GM21381 (cell line): Measurements from ENCODE around the gene CDH13.

Source experiments
- ATAC-seq: cut with Tn5 transposase; IDR thresholded peaks from one replicate; pipeline ENCODE4 v1.9.1; 2021; ENCODE audit warnings: mild to moderate bottlenecking, moderate library complexity; ENCODE audit not compliant: unreplicated experiment

The CDH13 gene

GRCh38 chr16:82773018-82773417, 146.2 kb downstream of the CDH13 start:
- ATAC-seq = no peak

- ATAC-seq = no peak
Measured at GRCh38 chr16:82776470-82777146, 149.8 kb downstream of the CDH13 start.

GRCh38 chr16:82782715-82783251, 156.0 kb downstream of the CDH13 start:
- ATAC-seq = no peak

GRCh38 chr16:82783933-82784572, 157.3 kb downstream of the CDH13 start:
- peak; percentile 61 for ATAC-seq

- no peak for ATAC-seq
Measured at GRCh38 chr16:82784573-82784968, 157.8 kb downstream of the CDH13 start.

- no peak for ATAC-seq
Measured at GRCh38 chr16:82788225-82788624, 161.5 kb downstream of the CDH13 start.

- no peak for ATAC-seq
Measured at GRCh38 chr16:82788919-82789318, 162.2 kb downstream of the CDH13 start.

- ATAC-seq = no peak
Measured at GRCh38 chr16:82792693-82793092, 165.9 kb downstream of the CDH13 start.

GRCh38 chr16:82793528-82794245, 166.9 kb downstream of the CDH13 start:
- ATAC-seq = no peak

GRCh38 chr16:82796047-82796446, 169.3 kb downstream of the CDH13 start:
- ATAC-seq = no peak

- ATAC-seq = no peak
Measured at GRCh38 chr16:82801361-82801760, 174.6 kb downstream of the CDH13 start.

GRCh38 chr16:82805866-82806265, 179.1 kb downstream of the CDH13 start:
- ATAC-seq = no peak

GRCh38 chr16:82807311-82807710, 180.5 kb downstream of the CDH13 start:
- ATAC-seq = no peak

GRCh38 chr16:82808036-82808435, 181.3 kb downstream of the CDH13 start:
- ATAC-seq = no peak

GRCh38 chr16:82810077-82810476, 183.3 kb downstream of the CDH13 start:
- no peak for ATAC-seq

- no peak for ATAC-seq
Measured at GRCh38 chr16:82814059-82814458, 187.3 kb downstream of the CDH13 start.

- no peak for ATAC-seq
Measured at GRCh38 chr16:82819286-82819685, 192.5 kb downstream of the CDH13 start.

GRCh38 chr16:82820855-82821254, 194.1 kb downstream of the CDH13 start:
- no peak for ATAC-seq

- no peak for ATAC-seq
Measured at GRCh38 chr16:82824408-82824807, 197.6 kb downstream of the CDH13 start.

- ATAC-seq = no peak
Measured at GRCh38 chr16:82829301-82829700, 202.5 kb downstream of the CDH13 start.

- ATAC-seq = no peak
Measured at GRCh38 chr16:82830944-82831343, 204.2 kb downstream of the CDH13 start.

GRCh38 chr16:82832821-82833220, 206.1 kb downstream of the CDH13 start:
- ATAC-seq = no peak
